Spleen (tissue), 7 donors: ENCODE measurements around the gene CCNB2.

Experiments used
- CTCF ChIP-seq, 11 experiments: fragments of 200-600 bp in 7 of 11; fragments of 450-650 bp in 4 of 11; sonication (generic) in 4 of 11; IDR thresholded peaks in 8 of 11; conservative IDR thresholded peaks in 3 of 11; 1 replicate in 7 of 11; 2 replicates in 4 of 11; pipeline versions ENCODE4 v1.4.0 to v1.8.0; 2016 to 2021; ENCODE audit warnings: antibody characterized with exemption in 11 of 11, inconsistent platforms in 4 of 11, mild to moderate bottlenecking in 1 of 11
- POLR2A ChIP-seq, 3 donors: fragments of 450-650 bp; IDR thresholded peaks; one replicate each; pipeline ENCODE4 v1.5.1; 2017; ENCODE audit warnings: antibody characterized with exemption in 3 of 3, mild to moderate bottlenecking in 1 of 3
- donor health status: DM: no; HTN: no; CAD: no; lungs with moderate emphysema.
- donor health status: DM: no; HTN: no; CAD: no.
- donor health status: DM: no; HTN: no; CAD: no.

DNA sequence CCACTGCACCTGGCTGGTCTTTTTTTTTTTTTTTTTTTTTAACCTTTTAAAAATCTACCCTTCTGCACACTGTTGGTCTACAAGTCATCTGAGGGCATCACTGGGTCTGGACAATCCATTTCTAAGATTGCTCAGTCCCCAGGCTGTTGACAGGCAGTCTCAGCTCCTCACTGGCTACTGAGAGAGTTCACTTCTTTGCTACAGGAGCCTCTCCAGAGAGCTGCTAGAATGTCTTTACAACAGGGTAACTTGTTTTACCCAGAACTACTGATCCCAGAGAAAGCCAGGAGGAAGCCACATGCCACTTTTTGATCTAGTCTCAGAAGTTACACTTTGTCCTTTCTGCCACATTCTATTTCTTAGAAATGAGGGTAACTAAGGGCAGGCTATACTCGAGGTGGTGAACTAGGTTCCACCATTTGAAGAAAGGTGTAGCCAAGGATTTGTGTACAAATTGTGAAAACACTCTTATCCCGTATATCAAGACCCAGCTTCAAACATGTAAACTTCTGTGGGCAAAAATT is 5.7 kb upstream of the CCNB2 start:
- TF ChIP-seq CTCF (IDR thresholded peaks at IDR 0.05 in 8 of 11, conservative IDR thresholded peaks at IDR 0.05 in 3 of 11) (no peak), POLR2A (IDR thresholded peaks at IDR 0.05) (no peak)
